ENCODE measurements around the gene GUK1.

- no peak for TF ChIP-seq FOXM1 (IDR thresholded peaks at IDR 0.05; ENCODE audit: borderline replicate concordance, low read depth)
- TF ChIP-seq EGR1 (IDR thresholded peaks at IDR 0.05), result no peak
- no peak for TF ChIP-seq TAF1 (IDR thresholded peaks at IDR 0.05; ENCODE audit: low read depth)
- TF ChIP-seq EP300 (IDR thresholded peaks at IDR 0.05; ENCODE audit: borderline replicate concordance), result no peak
- TF ChIP-seq REST (IDR thresholded peaks at IDR 0.05; ENCODE audit: low read depth), result no peak
- TF ChIP-seq RAD21 (IDR thresholded peaks at IDR 0.05; ENCODE audit: low read depth), result no peak
- TF ChIP-seq CEBPB (IDR thresholded peaks at IDR 0.05), result no peak
- no peak for TF ChIP-seq CREB1 (IDR thresholded peaks at IDR 0.05; ENCODE audit: low read depth)
- TF ChIP-seq YY1 (IDR thresholded peaks at IDR 0.05; ENCODE audit: low read depth), result no peak
- TF ChIP-seq USF1 (IDR thresholded peaks at IDR 0.05), result no peak
- TF ChIP-seq TCF12 (IDR thresholded peaks at IDR 0.05; ENCODE audit: low read depth), result no peak
- TF ChIP-seq NFIC (IDR thresholded peaks at IDR 0.05), result no peak
Measured at GRCh38 chr1:228147151-228147693, 7.1 kb downstream of the GUK1 start.
